OCI-LY1 (cell line): Measurements from ENCODE around the gene FREY1.

Experiments used
- EZH2 ChIP-seq: fragments of 200-600 bp; sonication (generic), shearing (Covaris generic); IDR thresholded peaks from 2 replicates; pipeline ENCODE4 v1.8.0; 2017; ENCODE audit warnings: borderline replicate concordance, mixed run types, mild to moderate bottlenecking, antibody characterized with exemption, low read length, moderate library complexity, mixed read lengths
- TF ChIP-seq, protein P1 (sequence below): fragments of 200-600 bp; sonication (generic), shearing (Covaris generic); IDR thresholded peaks from 2 replicates; pipeline ENCODE4 v1.5.1; 2017; ENCODE audit warnings: mild to moderate bottlenecking, antibody characterized with exemption, low read length, moderate library complexity, mixed read lengths

DNA sequence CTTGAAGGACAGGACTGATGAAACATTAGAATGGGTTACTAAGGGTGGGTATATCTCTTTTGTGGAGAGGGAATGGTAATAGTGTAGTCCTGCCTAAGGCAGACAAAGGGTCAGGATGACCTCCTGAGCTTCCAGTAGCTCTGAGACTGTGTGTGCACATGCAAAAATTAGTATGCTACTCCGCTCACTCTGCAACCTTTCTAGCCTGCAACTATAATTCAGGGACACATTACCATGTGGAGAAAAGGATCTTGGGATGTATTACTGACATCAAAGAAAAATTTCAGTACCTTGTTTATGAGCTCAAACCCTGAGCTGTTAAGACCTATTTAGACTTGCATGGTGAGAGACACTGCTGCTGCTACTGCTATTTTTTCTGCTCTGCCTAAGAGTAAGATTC is 40.8 kb upstream of the FREY1 start:
- TF ChIP-seq, protein P1, sequence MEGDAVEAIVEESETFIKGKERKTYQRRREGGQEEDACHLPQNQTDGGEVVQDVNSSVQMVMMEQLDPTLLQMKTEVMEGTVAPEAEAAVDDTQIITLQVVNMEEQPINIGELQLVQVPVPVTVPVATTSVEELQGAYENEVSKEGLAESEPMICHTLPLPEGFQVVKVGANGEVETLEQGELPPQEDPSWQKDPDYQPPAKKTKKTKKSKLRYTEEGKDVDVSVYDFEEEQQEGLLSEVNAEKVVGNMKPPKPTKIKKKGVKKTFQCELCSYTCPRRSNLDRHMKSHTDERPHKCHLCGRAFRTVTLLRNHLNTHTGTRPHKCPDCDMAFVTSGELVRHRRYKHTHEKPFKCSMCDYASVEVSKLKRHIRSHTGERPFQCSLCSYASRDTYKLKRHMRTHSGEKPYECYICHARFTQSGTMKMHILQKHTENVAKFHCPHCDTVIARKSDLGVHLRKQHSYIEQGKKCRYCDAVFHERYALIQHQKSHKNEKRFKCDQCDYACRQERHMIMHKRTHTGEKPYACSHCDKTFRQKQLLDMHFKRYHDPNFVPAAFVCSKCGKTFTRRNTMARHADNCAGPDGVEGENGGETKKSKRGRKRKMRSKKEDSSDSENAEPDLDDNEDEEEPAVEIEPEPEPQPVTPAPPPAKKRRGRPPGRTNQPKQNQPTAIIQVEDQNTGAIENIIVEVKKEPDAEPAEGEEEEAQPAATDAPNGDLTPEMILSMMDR: no peak
- TF ChIP-seq EZH2: no peak
